GM12872 (cell line): Measurements from ENCODE around the gene ULK3.
A peak's percentile ranks its signal among the peaks of the same experiment; 100 is the strongest.

ENCODE experiments used
- TF ChIP-seq, protein P1 (sequence below): IDR thresholded peaks from 3 replicates; pipeline ENCODE4 v1.5.1; 2011; ENCODE audit warnings: low read depth, mild to moderate bottlenecking, low read length, moderate library complexity; ENCODE audit not compliant: insufficient read depth

ULK3 gene

DNA sequence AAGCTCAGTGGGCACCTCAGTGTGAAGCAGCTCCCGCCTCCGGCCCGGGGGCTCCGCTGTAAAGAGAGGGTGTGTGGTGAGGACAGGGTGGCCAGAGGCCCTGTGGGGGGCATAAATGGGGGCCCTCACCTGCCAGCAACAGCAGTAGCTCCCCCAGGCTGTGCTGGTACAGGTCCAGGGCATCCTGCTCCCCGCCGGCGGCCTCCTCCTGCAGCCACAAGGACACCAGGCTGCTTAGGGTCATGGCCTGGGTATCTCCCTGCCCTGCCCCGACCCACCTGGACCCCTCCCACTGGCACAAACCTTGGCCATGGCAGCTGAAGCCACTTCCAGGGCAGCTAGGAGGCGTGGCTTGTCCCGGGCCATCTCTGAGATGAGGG, 4.8 kb downstream of the ULK3 start:
- TF ChIP-seq, protein P1, sequence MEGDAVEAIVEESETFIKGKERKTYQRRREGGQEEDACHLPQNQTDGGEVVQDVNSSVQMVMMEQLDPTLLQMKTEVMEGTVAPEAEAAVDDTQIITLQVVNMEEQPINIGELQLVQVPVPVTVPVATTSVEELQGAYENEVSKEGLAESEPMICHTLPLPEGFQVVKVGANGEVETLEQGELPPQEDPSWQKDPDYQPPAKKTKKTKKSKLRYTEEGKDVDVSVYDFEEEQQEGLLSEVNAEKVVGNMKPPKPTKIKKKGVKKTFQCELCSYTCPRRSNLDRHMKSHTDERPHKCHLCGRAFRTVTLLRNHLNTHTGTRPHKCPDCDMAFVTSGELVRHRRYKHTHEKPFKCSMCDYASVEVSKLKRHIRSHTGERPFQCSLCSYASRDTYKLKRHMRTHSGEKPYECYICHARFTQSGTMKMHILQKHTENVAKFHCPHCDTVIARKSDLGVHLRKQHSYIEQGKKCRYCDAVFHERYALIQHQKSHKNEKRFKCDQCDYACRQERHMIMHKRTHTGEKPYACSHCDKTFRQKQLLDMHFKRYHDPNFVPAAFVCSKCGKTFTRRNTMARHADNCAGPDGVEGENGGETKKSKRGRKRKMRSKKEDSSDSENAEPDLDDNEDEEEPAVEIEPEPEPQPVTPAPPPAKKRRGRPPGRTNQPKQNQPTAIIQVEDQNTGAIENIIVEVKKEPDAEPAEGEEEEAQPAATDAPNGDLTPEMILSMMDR: no peak

DNA sequence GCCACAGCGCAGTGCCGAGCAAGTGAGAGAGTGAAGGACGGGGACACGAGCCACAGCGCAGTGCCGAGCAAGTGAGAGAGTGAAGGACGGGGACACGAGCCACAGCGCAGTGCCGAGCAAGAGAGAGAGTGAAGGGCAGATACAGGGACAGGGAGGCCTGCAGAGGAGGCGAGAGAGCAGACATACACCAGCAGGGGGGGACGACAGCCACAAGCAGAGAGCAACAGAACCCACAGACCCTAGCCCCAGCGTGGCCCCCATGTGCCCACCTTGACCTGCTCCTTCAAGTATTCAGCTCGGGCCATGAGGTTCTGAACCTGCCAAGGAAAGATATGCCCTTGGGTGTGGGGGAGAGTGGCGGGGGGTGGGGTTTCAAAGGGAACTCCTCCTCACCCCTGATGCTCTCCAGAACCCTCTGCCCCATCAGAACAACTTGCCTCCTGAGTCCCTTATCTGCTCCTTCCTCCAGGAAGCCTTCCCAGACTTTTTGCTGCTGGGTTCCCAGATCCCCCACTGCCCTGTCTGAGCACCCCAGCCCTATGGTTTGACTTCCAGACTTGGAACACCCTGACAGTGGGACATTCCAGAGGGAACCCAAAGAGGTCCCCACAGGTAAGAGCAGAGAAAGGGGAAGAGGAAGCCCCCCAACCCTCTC, 5.3 kb downstream of the ULK3 start:
- TF ChIP-seq, protein P1: no peak

DNA sequence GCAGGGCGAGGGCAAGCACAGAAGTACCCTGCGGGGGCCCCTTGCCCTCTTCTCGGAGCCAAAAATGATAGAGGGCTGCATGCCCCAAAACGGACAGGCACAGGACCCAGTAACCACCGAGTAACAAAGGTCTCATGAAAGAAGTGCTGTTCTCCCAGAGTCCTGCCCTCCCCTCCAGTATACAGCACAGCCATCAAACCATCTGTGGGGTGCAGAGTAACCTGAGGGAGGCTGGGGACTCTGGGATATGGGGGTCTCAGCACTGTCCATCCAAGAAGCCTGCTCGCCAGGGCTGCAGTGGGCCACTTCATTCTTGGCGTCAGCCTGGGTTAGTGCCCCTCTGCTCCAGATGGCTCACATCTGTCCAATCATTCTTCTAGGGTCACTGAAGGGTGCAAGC, 6.1 kb downstream of the ULK3 start:
- TF ChIP-seq, protein P1: no peak

DNA sequence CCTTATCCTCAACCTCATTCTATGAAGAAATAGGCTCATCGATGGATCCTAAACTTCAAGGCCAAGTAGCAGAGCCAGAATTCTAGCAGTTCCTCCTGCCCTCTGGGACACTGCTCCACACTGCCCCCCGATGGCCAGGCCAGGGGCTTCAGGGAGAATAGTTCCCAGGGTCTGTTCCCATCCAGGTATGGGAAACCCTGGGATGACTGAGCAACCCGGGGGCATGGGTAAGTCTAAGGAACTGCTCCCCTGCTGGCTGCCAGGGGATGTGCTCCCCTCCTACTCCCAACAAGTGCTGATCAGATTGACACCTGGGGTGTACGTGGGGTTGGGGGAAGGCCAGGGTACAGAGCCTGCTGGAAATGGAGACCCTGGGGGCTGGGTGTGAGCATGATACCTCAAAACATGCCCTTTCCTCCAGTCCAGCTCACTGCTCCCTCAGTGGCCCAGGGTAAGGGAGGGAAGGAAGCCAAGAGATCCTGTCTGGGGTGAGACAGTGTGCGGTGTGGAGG, 7.6 kb downstream of the ULK3 start:
- TF ChIP-seq, protein P1: peak; percentile 83

DNA sequence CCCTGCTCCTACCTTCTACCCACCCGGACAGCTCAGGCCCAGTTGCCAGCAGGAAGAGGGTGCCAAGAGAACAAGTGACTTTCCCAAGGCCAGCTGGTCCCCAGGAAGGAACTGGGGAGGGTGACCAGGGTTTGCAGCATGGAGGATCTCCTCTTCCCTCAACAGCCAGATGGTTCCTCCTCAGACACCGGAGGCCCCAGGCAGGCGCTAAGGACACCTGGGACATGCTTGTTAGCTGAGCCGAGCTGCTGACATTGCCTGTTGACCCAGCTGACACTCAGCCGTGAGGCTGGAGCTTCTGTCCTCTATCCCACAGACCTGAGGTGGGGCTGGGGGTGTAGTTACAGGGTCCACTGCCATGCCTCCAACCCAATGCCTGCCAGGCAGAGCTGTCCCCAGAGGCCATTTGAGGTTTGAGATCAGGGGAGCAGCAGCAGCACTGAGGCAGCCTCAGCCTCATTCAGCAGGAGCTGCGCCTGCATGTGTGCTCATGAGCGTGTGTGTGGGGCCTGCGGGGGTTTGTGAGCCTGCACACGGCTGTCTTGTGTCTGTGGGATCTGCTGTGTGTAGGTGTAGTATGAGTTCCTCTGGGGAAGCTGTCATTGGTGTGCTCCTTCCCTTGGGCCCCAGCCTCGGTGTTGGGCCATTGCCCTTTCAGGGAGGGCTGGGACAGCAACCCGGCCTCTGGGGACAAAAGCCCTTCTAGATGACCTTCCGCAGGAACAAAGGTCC, 9.4 kb downstream of the ULK3 start:
- TF ChIP-seq, protein P1: no peak

DNA sequence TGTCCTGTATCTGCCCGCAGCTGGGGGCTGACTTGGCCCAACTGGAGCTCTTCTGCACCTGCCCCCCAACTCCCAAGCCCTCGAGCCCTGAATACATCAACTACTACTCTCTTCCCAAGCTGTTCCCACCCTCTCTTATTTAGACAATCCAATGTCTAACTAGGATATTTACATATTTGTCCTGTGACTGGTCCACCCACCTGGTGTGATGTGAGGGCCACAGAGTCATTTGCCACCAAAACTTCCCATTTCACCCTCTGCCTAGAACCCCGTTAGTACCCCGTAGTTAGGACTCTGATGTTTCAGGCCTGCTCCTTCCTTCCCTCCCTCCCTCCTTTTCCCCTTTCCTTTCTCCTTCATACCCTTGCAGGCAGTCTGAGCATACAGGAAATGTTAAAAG, 10.1 kb downstream of the ULK3 start:
- TF ChIP-seq, protein P1: no peak

DNA sequence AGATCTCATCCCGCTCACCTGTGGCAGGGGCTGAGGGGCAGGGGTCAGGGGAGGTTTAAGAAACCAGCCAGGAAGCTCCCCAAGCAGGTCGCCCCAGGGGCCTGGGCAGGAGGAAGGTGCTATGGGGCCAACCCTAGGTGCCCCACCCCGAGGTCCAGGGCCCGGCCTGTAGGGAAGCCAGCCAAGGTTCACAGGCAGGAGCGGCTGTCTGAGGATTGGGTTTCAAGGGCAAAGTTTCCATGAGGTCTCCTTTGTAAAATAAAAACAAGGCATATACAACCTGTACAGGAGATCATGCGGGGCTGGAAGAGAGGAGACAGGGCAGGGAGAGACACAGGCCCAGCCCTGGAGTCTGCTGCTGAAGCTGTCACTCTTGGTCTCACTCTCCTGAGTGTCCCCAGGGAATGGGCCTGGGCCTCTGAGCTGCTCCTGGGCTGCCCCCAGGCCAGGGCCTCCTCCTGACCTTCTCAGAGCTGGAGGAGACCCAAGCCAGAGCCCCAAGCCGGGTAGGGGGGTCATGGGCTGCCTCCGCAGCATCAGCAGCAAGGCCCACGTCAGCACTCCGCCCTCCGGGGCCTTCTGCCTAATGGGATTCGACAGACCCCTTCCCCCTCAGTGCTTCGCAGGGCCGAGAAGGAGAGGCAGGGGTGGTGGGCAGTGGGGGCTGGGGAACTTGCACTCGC, 11.0 kb downstream of the ULK3 start:
- TF ChIP-seq, protein P1: no peak
